ENCODE results near the gene COG1. TPM values are rescaled to one million over a fixed set of nuclear protein-coding genes. Genes with fewer than 3 reads are reported as not detected.

Gene COG1
- total RNA-seq, 1 donor = 28.1 TPM

DNA sequence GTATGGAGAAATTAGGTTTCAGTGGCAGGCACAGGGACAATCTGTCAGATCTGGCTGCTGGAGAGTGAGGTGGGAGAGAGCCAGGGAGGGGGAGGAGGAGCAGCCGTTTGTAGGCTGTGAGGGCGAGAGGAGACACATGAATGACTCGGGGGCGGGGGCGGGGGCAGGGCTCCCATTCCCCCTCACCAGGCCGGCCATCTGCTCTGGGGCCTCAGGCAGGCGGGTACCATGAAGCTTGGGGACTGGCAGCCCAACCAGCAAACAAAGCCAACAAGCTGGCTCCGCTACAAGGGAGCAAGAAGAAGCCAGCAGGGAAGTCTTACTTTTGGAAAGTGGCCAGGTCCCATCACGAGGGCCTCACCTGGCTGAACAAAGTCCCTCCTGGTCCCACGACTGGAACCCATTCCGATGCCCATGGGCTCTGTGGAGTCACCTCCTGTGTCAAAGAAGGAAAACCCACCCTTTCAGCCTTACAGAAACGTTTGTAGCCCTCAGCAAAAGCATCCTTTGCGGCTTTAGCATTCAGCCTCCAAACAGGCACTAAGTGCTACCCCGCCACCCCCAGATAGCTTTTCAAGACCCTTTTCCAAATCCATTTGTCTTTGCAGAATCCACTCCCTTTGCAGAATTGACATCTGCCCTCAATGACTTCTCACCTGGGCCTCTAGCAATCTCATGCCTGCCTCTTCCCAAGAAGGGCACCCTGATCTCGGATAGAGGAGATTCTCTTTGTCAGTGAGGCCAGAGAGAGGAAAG lies 37.3 kb upstream of the COG1 start:
- H3K4me3 ChIP-seq (ENCODE audit: low read depth, low read length) = no peak overlapping the region
- DNase-seq (ENCODE audit: low read depth) = no peak
- TF ChIP-seq, protein P1, sequence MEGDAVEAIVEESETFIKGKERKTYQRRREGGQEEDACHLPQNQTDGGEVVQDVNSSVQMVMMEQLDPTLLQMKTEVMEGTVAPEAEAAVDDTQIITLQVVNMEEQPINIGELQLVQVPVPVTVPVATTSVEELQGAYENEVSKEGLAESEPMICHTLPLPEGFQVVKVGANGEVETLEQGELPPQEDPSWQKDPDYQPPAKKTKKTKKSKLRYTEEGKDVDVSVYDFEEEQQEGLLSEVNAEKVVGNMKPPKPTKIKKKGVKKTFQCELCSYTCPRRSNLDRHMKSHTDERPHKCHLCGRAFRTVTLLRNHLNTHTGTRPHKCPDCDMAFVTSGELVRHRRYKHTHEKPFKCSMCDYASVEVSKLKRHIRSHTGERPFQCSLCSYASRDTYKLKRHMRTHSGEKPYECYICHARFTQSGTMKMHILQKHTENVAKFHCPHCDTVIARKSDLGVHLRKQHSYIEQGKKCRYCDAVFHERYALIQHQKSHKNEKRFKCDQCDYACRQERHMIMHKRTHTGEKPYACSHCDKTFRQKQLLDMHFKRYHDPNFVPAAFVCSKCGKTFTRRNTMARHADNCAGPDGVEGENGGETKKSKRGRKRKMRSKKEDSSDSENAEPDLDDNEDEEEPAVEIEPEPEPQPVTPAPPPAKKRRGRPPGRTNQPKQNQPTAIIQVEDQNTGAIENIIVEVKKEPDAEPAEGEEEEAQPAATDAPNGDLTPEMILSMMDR (IDR thresholded peaks at IDR 0.05; ENCODE audit: insufficient read depth, low read length) = no peak

DNA sequence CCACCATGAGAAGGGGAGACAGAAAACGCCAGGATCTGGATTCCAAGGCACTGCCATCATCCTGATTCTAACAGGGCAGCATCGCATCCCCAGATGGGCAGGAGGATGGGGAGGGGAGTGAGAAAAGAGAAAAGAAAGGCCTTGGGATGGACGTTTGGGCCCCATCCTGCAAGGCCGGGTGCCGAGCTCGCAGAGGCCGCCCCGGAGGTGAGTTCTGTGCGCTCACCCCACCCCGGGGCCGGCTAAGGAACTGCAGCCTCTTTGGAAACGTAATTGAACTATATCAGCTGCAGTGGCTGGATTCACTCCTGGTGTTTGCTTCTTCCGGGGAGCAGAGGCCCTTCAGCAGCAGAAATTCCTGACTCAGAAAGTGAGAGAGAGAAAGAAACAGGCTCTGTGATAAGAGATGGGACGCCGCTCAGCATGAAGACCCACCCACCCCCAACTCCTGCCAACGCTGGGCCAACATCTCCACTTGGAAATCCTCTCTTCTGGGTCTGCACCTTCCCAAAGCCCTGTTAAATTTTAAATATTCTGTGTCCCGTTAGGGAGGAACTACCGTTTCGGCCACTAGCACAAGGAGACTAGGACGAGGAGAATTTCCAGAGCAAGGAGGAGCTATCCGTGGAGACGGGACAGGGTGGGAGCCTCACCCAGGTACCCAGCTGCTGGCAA lies 36.6 kb upstream of the COG1 start:
- H3K4me3 ChIP-seq (ENCODE audit: low read depth, low read length) = no peak overlapping the region
- peak; percentile 65 for DNase-seq (ENCODE audit: low read depth)
- TF ChIP-seq, protein P1 (IDR thresholded peaks at IDR 0.05; ENCODE audit: insufficient read depth, low read length) = peak; percentile 89

DNA sequence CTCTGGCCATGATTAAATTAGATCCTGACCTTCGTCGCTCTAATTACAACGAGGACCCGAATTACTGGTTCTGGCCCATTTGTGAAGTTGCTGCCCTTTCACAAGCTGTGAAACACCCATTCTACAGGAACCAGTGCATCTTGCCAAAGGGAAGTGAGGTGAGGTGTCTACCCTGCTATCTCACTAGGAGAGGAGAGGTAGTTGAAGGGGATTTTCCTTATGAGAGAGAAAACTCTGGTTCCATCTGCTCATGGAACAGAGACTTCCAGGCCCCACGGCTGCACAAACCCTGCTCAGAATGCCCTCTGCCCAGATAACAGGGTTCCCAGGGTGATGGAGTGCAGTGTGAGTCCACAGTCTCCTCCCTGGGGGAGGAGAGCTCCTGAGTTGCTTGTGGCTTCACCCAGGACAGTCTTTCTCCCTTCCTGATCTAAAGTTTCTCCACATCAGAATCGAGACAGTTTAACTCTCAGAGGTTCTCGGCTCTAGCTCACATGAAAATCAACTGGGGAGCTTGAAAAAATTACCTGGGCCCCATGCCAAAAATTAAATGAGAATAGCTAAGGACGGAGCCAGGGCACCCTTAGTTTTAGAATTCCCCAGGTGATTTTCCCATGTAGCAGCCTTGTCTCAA lies 35.9 kb upstream of the COG1 start:
- TF ChIP-seq, protein P1 (IDR thresholded peaks at IDR 0.05; ENCODE audit: insufficient read depth, low read length) = no peak
- DNase-seq (ENCODE audit: low read depth) = no peak
- no peak overlapping the region for H3K4me3 ChIP-seq (ENCODE audit: low read depth, low read length)

DNA sequence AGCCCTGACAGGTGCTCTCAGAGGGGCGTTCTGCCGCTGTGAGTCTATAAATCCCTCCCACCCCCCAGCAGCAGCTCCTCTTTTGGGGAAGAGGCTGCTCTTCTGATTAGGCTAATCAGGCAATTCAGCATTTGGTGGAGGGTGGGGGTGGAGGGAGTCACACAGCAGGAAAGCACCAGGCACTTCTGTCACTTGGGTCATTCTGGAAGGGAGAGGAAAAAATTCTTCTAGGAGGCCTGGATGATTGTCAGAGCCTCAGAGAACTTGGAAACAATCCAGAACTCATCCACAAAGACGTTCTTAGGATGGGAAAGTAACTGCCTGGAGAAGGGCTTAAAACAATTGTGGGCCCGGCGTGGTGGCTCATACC lies 35.3 kb upstream of the COG1 start:
- no peak overlapping the region for H3K4me3 ChIP-seq (ENCODE audit: low read depth, low read length)
- no peak for DNase-seq (ENCODE audit: low read depth)
- TF ChIP-seq, protein P1 (IDR thresholded peaks at IDR 0.05; ENCODE audit: insufficient read depth, low read length) = no peak

DNA sequence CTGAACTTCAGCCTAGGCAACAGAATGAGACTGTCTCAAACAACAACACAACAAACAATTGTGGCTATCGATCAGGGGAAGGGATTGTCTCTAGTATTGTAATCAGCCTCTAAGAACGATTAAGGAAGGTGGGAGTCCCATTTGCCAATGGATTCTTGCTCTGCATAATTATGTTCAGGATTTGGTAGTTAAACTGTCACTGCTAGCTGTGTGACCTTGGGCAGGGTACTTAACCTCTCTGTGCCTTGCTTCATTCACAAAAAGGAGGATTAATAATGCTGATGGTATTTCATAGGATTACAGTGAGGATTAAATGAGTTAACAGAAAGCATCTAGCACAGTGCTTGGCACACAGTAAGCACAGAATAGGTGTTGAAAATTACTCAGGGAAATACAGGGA lies 34.7 kb upstream of the COG1 start:
- TF ChIP-seq, protein P1 (IDR thresholded peaks at IDR 0.05; ENCODE audit: insufficient read depth, low read length) = no peak
- H3K4me3 ChIP-seq (ENCODE audit: low read depth, low read length) = no peak overlapping the region
- no peak for DNase-seq (ENCODE audit: low read depth)

DNA sequence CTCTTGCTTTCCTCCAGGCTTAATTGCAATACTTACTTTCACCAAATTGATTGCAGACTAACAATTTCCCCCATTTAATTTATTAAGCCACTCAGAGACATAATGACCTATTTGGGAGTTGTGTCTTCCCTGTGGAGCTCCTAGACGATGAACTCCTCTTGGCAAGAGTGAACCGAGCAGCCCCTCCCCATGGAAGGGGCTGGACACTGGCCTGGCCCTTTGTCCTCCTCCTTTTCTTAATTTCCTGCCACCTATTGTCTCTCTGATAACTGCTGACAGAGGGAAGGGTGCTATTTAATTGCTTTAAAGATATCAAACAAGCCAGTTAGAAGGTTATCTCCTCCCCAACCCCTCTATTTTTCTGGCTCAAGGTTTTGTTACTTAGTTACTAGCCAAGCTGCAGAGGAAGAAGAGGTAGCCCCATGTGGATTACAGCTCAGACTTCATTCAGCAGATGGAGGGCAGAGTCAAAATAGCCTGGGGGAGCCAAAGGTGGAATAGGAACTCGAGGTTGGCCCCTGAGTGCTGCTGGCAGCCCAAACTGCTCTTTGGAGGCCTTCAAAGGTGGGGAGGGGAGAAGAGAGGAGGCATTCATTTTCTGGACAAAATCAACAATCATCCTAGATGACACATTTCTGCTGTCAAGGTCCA lies 31.8 kb upstream of the COG1 start:
- DNase-seq (ENCODE audit: low read depth) = no peak
- no peak overlapping the region for H3K4me3 ChIP-seq (ENCODE audit: low read depth, low read length)
- TF ChIP-seq, protein P1 (IDR thresholded peaks at IDR 0.05; ENCODE audit: insufficient read depth, low read length) = no peak
